ELF-1 (cell line): ENCODE data around the gene SLAMF1.
"Not testable (repeated sequence)": the region's sequence is repeated elsewhere in the genome, so short reads cannot be mapped to it uniquely, and the experiment has no call there.

ENCODE experiments used
- DNase-seq: peaks from one replicate; pipeline ENCODE4 v3.0.0-alpha.2; 2016; ENCODE audit warnings: low read depth, low spot score

SLAMF1 gene

GRCh38 chr1:160646711-160647328, at the start of gene SLAMF1:
Gene SLAMF1 (minus strand): TSS chr1:160647044. CDS start chr1:160646945, 99 bp downstream.
- DNase-seq, result no peak

DNA sequence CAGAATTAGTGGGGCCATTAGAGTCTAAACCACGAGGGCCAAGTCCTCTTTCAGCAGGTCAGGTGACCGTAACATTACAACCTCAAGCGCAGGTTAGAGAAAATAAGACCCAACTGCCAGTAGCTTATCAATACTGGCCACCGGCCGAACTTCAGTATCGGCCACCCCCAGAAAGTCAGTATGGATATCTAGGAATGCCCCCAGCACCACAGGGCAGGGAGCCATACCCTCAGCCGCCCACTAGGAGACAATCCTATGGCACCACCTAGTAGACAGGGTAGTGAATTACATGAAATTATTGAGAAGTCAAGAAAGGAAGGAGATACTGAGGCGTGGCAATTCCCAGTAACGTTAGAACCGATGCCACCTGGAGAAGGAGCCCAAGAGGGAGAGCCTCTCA, 45.5 kb upstream of the SLAMF1 start:
- DNase-seq, result not testable (repeated sequence)

DNA sequence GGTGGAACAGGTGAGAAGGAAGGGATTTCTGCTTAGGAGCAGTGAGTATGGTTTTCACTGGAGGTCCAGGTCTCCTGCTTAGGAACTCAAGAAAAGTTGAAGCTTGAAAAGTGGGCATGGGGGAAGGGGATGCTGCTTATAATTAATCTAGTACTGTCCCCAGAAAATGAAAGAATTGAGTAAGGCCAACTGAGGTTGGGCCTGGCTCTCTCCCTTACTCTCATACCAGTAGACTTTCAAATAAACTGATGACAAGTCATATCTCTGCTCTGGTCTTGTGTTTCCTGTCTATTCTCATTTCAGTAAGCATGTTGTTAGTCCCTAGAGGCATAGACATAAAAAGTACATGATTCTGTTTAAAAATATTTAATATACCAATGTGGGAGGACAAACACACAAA, 38.4 kb upstream of the SLAMF1 start:
- no peak for DNase-seq

GRCh38 chr1:160682983-160683865, 36.4 kb upstream of the SLAMF1 start:
- no peak for DNase-seq

DNA sequence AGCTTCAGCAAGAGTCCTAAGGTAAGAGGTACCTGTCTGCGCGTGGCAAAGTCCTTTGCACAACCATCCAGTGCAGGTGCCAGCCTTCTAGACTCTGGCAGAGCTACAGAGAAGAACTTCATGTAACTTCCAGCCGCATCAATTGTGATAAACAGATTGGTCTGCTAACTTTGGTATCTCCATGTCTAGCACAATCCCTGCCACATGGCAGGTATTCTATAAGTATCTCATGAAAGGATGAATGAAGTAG, 35.0 kb upstream of the SLAMF1 start:
- DNase-seq, result no peak

- peak; percentile 98 for DNase-seq
Observed at GRCh38 chr1:160681066-160681890, 34.4 kb upstream of the SLAMF1 start.

- no peak for DNase-seq
Observed at GRCh38 chr1:160680399-160680798, 33.6 kb upstream of the SLAMF1 start.

GRCh38 chr1:160679893-160680292, 33.0 kb upstream of the SLAMF1 start:
- DNase-seq, result no peak

- no peak for DNase-seq
Observed at GRCh38 chr1:160676869-160677597, 30.2 kb upstream of the SLAMF1 start.

- DNase-seq, result peak; percentile 83
Observed at GRCh38 chr1:160675641-160676410, 29.0 kb upstream of the SLAMF1 start.

DNA sequence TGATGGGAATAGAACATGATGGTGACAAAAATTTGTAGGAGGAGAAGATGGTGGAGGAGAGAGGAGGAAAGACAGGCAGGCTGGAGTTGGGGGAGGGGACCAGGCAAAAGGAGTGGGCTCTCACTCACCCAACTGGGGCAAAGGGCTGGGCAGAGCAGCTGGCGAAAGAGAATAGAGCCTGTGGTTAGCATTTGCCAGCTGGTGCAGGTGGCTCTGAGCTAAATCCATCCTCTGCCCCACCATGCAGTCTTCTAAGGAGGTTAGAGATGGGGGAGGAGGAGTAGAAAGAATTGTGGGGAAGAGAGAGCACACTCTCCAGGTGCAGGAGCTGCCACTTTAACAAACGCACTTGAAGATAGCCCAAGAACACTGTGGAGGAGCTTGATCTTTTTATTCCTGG, 27.6 kb upstream of the SLAMF1 start:
- no peak for DNase-seq

DNA sequence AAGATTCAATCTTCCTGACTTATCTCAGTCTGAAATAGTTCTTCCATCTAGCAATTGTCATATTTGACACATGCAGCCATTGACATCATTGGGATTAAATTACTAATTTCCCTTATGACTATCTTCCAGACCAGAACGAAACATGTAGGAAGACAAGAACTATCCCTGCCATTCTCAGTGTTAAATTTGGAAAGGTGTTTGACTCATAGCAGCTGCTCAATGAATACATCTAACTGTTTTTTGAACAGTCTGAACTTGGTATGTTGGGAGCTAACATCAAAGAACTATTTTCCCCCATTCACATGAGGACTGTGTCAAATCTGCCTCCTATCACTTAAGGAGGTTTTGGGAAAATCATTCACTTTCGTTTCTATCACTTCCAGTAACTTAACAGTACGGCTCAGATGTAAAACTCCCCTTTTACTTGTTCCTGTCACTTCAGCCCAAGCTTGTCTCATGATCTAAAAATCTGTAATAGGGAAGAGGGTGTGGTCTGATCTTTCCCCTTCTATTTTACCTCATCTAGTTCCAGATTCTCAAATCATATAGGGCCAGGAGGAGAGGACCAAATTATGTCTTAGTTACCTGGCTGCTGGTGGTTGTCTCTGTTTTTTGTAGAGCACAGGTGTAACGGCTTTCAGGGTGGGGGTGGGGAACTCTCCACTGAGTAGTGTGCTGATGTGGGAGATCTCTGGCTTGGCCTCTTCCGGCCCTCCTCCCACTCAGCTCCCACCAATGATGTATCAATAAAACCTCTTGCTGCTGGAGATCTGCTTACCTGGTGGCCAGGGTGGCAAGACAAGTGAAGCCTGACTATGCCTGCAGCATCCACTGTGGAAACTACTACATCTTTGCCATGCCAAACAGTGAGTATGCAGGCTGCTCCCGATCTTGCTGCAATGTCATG, 26.2 kb upstream of the SLAMF1 start:
- no peak for DNase-seq

- no peak for DNase-seq
Observed at GRCh38 chr1:160671603-160672517, 25.0 kb upstream of the SLAMF1 start.

DNA sequence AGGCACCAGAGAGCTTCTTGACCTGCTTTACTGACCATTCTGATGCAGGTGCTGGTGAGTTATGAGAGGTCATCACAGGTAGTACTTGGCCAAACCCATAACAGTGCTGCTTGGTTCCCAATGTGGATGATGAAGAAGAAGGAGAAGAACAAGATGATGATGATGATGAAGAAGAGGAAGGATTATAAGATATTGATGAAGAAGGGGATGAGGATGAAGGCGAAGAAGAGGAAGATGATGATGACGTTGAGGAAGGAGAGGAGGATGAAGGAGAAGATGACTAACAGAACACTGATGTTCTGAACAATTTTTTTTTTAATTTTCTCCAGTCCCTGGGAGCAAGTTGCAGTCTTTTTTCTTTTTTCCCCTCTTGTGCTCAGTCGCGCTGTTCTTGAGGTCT, 23.9 kb upstream of the SLAMF1 start:
- no peak for DNase-seq

GRCh38 chr1:160669802-160670201, 23.0 kb upstream of the SLAMF1 start:
- no peak for DNase-seq

- no peak for DNase-seq
Observed at GRCh38 chr1:160669276-160669675, 22.4 kb upstream of the SLAMF1 start.

DNA sequence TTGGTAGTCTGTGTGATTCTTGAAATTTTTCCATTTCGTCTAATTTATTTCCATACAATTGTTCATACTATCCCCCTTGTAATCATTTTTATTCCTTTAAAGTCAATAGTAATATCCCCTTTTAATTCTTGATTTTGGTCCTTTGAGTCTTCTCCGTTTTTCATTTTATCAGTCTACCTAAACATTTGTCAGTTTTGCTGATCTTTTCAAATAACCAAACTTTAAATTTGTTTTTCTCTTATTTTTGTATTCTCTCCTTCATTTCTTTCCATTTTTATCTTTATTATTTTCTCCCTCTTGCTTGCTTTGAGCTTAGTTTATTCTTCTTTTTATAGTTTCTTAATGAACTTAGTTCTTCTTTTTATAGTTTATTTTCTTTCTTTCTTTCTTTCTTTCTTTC, 21.1 kb upstream of the SLAMF1 start:
- DNase-seq, result no peak

- no peak for DNase-seq
Observed at GRCh38 chr1:160666079-160666442, 19.2 kb upstream of the SLAMF1 start.
